Measurements from ENCODE around the gene ALX4. TPM values are rescaled to one million over a fixed set of nuclear protein-coding genes. Genes with fewer than 3 reads are reported as not detected.

The ALX4 gene
- polyA plus RNA-seq, 1 of the 3 experiments (the other 2 are of a cell fraction), result under 0.01 TPM

- DNase-seq, result no peak
Measured at GRCh38 chr11:44305026-44305469, 4.9 kb downstream of the ALX4 start.

More at GRCh38 chr11:44305026-44305469, 4.9 kb downstream of the ALX4 start:
- peak overlapping the region; percentile 73 for H3K4me2 ChIP-seq
- ChIA-PET POLR2A (no interaction called here), CTCF (interaction anchor here (0.8 to 3.1 kb wide), 4 partner anchors 12 to 195 kb away, joined by 3 to 15 read pairs (median 8); no protein-coding TSS in a partner anchor)
- H4K20me1 ChIP-seq (ENCODE audit: insufficient read depth), result no peaks in the 10 kb centered on the region
- H2AFZ ChIP-seq (ENCODE audit: low read depth), result peak overlapping the region; percentile 67; the same call in 1 of the 2 replicates
- H3K27me3 ChIP-seq (ENCODE audit: insufficient read depth), result peaks cover 61% of the 10 kb centered on the region
- H3K9ac ChIP-seq, result no peak overlapping the region
- 23% methylated on average over 10 of the region's 10 CpGs for WGBS (ENCODE audit: low lambda C conversion rate)
- peaks cover 0 to 8% of the 10 kb centered on the region in 2 experiments; a peak in 2 of 4 replicates for H3K4me1 ChIP-seq (ENCODE audit: control insufficient read depth in 1 of 2, insufficient read depth in 2 of 2, low read depth in 1 of 2, low read length in 1 of 2)
- H3K4me3 ChIP-seq (ENCODE audit: low read depth in 2 of 2, low read length in 1 of 2), result peak overlapping the region; percentile 45 to 59; a peak in 2 of 4 replicates
- no peaks in the 10 kb centered on the region for H3K36me3 ChIP-seq (replicated peaks in 1 of 2; ENCODE audit: control insufficient read depth in 1 of 2, insufficient read depth in 2 of 2, low read length in 1 of 2)
- TF ChIP-seq, protein P1, sequence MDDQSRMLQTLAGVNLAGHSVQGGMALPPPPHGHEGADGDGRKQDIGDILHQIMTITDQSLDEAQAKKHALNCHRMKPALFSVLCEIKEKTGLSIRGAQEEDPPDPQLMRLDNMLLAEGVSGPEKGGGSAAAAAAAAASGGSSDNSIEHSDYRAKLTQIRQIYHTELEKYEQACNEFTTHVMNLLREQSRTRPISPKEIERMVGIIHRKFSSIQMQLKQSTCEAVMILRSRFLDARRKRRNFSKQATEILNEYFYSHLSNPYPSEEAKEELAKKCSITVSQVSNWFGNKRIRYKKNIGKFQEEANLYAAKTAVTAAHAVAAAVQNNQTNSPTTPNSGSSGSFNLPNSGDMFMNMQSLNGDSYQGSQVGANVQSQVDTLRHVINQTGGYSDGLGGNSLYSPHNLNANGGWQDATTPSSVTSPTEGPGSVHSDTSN (IDR thresholded peaks at IDR 0.05), result no peak
- TF ChIP-seq FOXM1 (IDR thresholded peaks at IDR 0.05; ENCODE audit: low read depth) (no peak), FOXJ3 (CRISPR knock-in tag; IDR thresholded peaks at IDR 0.05) (no peak), ZBTB33 (IDR thresholded peaks at IDR 0.05; ENCODE audit: borderline replicate concordance, low read depth) (no peak), GABPA (IDR thresholded peaks at IDR 0.05; ENCODE audit: low read depth) (no peak), JUND (IDR thresholded peaks at IDR 0.05) (no peak), ELF1 (IDR thresholded peaks at IDR 0.05) (no peak), EZH2phosphoT487 (IDR thresholded peaks at IDR 0.05; ENCODE audit: borderline replicate concordance, low read depth) (no peak), NFIC (IDR thresholded peaks at IDR 0.05; ENCODE audit: borderline replicate concordance) (no peak), RAD21 (IDR thresholded peaks at IDR 0.05; ENCODE audit: low read length) (no peak), MXI1 (IDR thresholded peaks at IDR 0.05; ENCODE audit: low read depth, low read length) (no peak), GATA2 (CRISPR knock-in tag; IDR thresholded peaks at IDR 0.05) (no peak)
- TF ChIP-seq, protein P2, sequence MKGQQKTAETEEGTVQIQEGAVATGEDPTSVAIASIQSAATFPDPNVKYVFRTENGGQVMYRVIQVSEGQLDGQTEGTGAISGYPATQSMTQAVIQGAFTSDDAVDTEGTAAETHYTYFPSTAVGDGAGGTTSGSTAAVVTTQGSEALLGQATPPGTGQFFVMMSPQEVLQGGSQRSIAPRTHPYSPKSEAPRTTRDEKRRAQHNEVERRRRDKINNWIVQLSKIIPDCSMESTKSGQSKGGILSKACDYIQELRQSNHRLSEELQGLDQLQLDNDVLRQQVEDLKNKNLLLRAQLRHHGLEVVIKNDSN (IDR thresholded peaks at IDR 0.05; ENCODE audit: borderline replicate concordance, low read depth), result no peak
- no peaks in the 10 kb centered on the region for H3K9me2 ChIP-seq
- H3K27ac ChIP-seq (ENCODE audit: low read depth in 2 of 2, low read length in 1 of 2), result no peak overlapping the region
- H3K9me3 ChIP-seq, result no peaks in the 10 kb centered on the region
- no peaks in the 10 kb centered on the region for H3K79me2 ChIP-seq (ENCODE audit: insufficient read depth)
- H3F3A ChIP-seq (replicated peaks; ENCODE audit: insufficient read depth), result no peaks in the 10 kb centered on the region

Data from SK-N-SH (cell line).